TTC549 (cell line): Measurements from ENCODE around the gene NOS1AP.
"Not testable (repeated sequence)": the region's sequence is repeated elsewhere in the genome, so short reads cannot be mapped to it uniquely, and the experiment has no call there.

ENCODE experiments used
- FAIRE-seq: peaks from 2 replicates; lab custom pipeline; 2012; peaks lifted over from hg19 to GRCh38; lab: Jason Lieb, UNC

NOS1AP gene

DNA sequence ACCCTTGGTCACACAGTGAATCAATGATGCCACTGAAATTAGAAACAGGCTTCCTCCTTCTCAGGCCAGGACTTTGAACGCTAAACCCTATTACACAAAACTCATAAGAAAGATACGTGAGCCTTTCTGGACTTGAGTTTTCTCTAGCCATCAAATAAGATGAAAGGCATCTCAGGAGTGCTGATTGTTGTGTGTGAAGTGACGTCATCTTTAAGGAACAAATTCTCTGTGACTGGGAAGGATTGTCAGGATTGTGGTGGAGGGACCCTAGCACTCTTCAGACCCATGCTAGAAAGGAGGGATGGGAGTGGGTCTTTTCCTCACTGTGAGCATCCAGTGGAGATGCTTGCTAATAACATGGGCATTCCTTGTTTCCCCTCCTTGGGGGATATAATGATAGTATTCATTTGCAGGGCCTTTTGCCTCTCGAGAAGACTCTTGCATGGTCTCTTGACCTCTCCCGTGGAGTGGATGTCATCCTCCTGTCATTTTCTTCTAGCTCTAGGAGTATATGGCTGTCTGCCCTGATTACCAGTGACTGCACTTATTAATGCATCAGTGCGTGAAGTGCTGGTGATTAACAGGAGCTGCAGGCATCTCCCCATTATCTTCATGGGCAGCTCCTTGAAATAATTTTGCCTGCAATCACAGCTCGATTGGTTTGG lies 267.3 kb downstream of the NOS1AP start:
- FAIRE-seq: no peak

DNA sequence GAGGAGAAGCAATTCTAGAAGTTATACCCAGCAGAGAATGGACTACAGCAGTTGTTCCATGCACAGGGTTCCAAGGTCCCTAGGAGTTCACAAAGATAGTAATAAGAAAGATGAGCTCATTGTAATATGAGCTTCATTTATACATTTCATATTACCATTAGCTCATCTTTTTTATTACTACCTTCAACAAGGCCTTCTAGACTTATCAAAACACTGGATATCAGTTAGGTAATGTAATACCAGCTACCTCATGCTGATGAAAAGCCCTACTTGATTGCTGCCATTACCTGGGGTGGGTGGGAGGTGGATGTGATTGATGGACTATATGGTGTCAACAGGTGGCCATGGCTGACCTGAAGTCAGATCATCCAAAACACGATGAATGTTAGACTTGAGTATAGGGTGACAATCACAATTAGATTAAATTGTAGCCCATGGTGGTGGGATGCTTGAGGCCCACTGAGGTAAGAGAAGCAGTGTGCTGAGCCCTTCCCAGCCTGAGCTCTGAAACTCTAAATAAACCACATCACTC lies 273.0 kb downstream of the NOS1AP start:
- no peak for FAIRE-seq

DNA sequence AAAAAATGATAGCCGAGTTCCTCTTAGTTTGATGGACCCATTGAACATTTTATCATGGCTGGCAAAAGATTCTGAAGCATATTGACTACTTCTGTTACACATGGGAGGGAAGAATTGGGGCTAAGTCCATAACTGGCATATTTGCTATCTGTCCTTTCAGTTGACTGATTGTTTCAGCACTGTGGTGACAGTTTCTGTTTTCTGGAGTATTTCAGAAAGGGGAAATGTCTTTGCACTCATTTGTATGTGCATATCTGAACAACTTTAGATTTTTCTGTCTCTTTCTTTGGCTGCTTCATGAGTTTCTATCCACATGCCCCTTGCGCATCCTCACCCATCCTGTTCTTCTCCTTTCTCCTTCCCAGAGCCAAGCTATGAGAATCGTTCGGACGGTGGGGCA lies 274.0 kb downstream of the NOS1AP start:
- FAIRE-seq: no peak

DNA sequence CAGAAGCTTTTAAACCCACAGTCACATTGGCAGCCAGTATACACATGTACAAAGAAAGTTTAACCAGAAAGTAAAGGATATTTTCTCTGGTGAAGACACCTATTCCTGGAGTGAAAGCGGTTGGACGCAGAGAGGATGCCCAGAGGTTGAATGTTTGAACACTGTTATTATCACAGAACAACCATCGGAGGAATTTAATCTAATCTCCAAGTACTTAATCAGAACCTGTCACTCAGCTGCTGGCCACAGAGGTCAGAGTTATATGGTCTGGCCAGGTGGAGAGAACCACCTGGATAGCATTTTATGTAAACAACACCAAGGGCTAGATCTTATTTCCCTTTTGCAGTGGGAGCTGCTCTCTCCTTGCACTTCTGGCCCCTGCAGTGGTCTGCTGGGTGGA lies 277.8 kb downstream of the NOS1AP start:
- FAIRE-seq: no peak

DNA sequence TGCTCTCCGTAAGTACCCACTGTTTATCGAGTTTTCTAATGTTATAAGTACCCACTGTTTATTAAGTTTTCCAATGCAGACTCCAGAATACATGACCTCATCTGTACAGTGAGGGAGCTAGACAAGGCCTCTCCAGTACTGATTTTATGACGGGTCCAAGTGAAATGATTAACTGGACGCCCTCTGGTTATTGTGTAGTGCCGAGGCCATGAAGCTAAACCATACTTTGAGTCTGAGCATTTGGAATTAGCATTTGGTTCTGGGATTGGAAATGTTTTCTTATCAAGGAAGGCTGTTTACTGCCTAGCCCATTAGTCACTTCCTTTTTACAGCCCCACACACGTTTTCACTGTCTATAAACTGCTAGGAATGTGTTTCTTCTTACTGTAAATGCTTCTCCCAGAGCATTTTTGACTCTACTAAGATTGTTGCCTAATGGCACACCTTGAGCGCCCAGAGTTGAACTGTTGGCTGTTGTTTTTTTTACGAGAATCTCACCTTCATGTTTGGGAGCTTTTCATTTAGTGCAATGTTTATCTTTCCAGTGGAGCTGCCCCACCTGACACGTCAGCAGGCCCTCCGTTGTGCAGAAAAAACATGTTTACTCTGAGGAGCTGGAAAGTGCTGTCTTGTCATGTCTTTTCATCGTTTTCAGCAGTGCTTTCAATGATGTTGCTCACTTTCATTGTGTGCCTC lies 280.3 kb downstream of the NOS1AP start:
- FAIRE-seq: no peak

DNA sequence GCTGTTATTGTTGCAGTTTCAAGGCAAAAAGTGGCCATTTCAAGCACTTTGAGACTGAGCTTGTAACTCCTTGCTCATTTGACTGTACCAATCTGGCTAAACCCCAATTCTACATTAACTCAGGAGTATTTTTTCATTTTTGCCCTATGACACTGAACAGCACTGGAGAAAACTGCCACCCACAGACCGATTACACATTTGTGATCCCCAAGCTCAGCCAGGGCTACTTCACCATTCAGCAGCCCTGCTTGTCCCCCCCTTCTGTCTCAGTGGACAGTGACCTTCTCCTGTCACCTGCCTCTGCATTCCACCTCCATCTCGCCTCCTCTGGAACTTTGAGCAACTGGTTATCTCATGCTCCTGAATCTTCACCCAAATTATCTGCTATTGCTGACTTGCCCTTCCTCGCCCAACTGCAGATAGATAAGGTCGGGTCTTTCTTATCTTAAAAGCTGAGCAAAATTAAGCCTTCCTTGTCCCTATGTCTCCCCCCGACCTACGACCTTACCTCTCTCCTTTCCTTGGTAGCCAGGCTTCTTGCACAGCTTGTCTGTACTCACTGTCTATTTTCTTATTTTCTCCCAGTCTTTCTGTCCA lies 281.9 kb downstream of the NOS1AP start:
- FAIRE-seq: no peak

DNA sequence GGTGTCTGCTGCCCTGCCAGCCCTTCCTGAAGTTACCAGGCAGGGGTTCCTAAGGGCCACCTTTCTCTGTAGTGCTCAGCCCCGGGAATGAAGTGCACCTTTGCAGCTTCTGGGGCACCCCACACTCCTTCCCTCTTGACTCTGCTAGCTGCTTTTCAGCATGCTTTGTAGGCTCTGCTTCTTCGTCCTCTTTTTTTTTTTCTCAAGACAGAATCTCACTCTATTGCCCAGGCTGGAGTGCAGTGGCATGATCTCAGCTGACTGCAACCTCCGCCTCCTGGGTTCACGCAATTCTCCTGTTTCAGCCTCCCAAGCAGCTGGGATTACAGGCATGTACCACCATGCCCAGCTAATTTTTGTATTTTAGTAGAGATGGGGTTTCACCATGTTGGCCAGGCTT lies 282.4 kb downstream of the NOS1AP start:
- FAIRE-seq: not testable (repeated sequence)

DNA sequence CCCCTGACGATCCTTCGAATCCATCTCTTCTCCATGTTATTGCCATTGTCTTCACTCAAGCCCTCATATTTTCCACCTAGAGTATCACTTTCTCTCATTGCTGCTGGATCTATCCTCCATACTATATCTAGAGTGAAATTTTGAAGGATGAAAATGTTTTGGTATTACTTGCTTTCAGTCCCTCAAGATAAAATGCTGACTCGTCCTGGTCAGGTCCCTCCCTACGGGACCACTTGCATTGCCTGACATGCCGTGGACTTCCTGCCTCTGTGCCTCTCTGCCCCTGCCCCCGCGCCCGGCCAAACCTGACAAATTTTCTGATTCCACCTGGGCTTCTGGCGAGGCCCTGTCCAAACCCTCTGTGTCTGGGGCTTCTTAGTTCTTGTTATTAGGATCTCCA lies 283.6 kb downstream of the NOS1AP start:
- no peak for FAIRE-seq

DNA sequence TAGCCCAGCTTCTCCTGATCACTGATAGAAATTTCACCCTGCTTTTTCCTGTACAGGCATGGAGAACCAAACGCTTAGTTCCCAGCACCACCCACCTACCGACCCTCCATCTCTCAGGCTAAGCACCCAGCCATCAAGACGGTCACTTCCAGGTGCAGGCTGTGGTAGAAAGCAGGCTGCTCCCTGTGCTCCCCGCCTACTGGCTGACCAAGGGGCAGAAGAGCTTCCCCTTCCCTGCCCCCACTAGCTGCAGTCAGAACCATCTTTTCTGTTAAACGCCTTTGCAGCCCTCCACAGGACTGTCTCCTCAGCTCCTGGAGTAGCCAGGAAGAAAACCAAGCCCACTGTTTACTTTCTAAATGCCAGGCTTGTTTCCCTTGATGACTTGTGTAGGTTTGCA lies 284.2 kb downstream of the NOS1AP start:
- FAIRE-seq: no peak

DNA sequence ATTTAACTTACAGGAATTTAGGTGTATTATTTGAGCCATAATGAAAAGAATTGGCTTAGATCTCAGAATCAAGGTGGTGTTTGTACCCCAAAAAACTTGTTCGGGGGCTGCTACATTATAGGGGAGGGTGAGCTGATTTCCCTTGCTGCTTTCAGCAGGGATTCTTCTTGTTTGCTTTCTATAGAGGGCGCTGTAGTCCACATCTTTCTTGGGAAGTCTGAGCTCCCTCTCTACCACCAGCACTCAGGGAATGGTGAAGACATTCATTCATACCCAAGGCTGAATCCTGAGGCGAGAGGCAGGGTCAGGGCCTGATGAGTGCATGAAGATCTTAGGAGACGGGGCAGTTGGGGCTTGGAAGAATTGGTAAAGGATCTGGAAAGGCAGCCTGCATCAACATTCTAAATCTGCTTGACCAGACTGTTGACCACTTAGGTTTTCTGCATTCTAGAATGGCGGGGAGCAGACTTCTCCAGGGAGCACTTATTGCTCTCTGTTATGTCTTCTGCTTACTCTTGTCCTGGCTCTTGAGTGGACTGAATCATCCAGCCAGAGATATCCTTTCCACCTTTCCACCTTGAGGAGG lies 288.3 kb downstream of the NOS1AP start:
- FAIRE-seq: peak; percentile 73

DNA sequence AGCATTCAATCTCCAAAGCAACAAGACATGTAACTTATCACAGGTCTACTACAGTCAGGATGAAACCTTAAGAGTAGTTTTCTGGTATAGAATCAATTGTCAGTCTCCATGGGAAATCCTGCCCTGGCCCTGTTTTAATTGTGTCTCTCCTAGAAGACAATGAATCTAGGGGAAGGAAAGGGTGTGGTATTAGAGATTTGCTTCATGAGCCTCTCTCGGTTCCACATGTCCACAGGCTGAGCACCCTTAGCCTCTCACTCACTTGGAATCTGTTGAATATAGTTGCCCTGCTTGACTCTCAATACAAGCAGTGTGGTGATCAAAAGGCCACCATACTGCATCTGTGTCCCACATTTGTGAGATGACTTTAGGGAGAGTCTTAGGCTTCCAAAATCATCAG lies 289.4 kb downstream of the NOS1AP start:
- no peak for FAIRE-seq

DNA sequence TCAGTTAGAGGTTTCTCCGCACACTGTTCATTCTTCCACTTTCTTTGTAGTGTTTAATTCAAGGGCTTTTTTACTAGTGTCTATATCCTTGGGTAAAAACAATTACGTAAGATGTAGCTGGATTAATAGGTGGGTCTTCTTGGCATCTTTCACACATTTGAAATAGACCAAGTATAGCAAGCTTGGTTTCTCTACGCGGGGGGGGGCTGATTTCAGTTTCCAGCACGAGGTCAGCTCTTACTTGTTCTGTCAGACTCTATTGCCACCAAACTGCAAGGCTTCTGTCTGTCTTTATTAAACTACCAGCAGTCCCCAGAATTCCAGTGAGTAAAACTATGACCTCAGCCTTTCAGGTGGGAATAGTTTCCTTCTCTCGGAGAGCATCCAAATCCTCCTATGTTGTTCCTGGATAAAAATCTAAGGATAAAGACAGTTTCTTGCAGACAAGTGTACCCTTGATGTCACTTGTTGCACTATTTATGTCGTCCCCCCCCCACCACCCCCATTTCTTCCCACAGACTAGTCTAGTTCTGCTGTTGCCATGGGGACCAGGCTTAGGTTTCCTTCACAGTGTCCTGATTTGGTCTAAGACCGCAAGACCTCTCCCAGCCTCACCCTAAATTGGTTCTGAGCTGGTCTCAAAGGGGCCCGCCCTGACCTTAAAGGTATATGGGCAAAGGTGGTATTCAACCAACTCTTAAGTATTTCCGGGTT lies 290.2 kb downstream of the NOS1AP start:
- no peak for FAIRE-seq

DNA sequence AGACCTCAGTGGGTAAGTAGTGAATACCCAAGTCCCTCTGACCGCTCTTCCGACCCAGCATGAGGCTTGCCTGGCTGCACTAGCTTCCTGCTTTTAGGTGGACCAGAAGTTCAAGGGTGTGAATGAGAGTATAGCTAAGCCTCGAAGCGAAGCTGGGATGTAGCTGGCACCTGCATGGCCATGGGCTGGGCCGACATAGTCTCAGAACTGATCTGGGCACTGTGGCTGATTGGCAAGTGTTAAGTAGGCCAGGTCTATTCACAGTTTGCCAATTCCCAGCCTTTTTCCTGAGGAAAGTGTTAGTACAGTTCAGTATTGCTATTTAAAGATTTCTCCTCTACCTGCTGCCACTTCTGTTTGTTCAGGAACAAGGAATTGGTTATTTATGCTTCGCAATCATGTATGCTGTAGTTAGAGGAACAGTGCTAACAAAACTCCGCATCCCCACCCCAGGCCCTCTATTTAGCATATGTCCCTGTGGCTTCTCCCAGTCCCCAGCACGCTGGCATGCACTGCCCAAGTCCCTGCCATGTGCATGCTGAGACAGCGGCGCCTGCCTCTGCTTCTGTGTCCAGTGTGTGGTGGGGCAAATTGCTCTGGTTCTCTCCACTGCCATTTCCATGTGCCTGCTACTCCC lies 290.9 kb downstream of the NOS1AP start:
- FAIRE-seq: no peak

DNA sequence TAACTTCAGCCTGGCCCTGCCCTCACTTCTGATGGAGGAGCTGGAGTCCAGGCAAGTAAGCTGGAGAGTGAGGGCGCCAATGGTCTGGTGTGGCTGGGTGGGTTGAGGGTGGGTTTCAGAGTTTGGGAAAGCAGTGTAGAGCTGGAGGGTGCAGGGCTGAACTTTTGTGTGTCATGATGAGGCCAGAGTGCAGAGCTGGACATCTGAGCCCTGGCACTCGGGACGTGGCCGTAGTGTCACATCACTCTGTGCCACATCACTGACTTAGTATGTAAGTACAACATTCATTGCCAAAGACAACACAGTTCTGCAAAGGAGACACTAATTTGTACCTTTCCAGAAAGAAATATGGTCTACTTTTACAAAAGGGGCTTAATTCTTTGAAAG lies 291.4 kb downstream of the NOS1AP start:
- FAIRE-seq: no peak

DNA sequence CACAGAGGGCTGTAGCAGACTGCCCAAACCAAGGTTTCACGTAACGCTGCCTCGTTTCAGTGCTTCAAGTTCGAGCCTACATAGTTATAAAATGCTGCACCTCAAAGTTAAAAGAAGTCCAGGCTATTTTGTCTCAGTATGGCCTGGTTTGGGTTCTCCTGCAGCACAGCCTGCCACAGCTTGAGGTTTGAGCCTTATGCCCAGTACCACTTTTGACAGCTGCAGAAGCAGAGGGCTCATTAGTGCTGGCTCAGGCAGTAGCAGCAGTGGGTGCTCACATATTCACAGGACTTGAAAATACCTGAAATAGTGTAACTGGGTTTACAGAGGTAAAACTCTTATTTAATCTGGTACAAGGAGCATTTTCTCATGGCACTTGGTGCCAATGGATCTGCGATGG lies 291.9 kb downstream of the NOS1AP start:
- FAIRE-seq: no peak

DNA sequence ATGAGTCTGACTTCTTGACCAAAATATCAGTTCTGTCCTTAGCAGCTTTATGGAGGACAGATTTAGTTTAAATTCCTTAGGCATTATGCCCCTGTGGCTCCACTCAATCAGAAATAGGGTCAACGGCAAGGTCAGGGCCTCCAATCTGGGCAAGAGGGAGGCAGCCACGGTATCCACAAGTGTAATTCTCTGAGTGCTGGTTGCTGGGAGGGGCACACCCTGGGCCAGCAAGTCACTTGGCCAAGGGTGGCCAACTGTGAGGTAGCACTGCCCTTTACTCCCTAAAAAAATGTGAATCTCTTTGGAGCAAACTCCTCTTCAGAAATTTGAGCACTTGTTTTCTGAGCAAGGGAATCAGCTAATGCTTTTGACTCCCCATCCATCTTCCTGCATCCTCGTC lies 294.3 kb downstream of the NOS1AP start:
- FAIRE-seq: no peak

DNA sequence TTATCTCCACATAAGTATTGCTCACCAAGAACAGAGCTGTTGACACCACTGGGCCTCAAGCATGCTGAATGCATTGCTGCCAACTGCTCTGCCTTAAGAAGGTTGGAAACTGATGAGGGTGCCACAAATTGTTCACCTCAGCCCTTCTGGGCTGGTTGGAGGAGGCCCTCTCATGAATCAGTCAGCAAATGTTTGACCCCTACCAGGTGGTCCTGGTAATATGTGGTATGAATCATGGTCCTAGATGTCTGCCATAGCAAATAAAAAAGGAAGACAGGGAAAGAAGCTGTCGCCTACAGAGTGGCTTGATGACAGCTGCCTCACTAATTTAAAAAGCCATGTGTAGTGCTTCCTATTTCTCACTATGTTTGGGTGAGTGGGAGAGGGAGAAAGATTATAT lies 295.0 kb downstream of the NOS1AP start:
- FAIRE-seq: no peak

DNA sequence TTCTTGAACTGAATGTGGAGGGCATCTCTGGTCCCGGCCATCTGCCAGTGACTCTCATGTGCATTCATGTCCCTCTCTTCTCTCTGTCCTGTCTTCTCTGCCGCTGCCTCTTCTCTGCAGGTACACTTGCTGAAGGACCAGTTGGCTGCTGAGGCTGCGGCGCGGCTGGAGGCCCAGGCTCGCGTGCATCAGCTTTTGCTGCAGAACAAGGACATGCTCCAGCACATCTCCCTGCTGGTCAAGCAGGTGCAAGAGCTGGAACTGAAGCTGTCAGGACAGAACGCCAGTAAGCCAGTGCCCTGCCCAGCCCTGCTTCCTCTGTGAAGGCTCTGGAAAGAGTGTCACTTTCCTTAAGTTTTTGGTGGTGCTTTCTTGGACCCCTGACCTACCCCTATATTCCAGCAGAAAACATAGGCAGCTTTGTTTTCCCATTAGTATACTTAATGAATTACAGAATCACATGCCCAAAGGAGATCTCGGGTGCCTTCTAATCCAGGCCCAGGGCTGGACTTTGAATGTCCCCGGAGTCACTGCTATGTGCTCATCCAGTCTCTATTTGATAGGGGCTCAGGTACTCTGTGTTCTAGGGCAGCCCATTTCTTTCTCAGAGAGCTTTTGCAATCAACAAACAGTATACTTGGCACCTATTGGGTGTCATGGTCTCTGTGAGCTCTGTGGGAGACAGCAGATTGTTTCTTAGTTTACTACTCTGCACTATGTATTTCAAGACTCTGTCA lies 296.0 kb downstream of the NOS1AP start:
- FAIRE-seq: no peak

DNA sequence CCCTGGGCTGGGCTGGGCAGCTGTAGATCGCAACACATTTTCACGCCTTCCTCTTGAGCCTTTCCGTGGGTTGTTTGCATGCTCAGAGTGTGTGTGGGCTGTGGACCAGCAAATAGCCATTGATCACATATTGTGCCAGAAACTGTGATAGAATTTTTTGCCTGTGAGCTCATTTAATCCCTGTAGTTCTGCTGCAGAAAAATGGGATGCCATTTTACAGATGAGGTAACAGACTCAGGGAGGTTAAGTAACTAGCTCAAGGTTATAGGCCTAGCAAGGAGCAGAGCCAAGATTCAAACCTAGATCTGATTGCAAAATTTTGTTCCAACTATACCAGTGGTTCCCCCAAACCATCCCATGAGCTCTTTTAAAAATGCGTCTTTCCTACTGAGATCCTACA lies 296.7 kb downstream of the NOS1AP start:
- FAIRE-seq: no peak

DNA sequence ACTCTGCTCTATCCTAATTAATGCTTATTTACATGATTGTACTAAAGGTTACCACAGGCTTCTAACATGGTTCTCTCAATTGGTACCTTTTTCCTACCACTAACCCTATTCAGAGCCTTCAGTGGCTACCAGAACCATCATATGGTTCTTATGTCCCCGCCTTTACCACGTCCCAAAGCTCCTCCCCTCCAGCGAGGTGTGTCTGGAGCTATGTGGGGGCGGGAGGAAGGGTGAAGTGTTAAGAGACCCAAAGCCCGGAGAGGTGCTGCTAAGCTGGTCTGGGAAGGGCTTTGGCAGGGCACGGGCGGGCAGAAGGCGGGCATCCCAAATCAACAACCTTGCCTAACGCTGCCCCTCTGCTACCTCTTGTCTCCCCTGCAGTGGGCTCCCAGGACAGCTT lies 297.2 kb downstream of the NOS1AP start:
- no peak for FAIRE-seq

DNA sequence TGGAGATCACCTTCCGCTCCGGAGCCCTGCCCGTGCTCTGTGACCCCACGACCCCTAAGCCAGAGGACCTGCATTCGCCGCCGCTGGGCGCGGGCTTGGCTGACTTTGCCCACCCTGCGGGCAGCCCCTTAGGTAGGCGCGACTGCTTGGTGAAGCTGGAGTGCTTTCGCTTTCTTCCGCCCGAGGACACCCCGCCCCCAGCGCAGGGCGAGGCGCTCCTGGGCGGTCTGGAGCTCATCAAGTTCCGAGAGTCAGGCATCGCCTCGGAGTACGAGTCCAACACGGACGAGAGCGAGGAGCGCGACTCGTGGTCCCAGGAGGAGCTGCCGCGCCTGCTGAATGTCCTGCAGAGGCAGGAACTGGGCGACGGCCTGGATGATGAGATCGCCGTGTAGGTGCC lies 297.6 kb downstream of the NOS1AP start:
- no peak for FAIRE-seq
